Neural cell (in vitro differentiated cells): ENCODE data around the gene GRM1. TPM values are rescaled to one million over a fixed set of nuclear protein-coding genes. Genes with fewer than 3 reads are reported as not detected.

Experiments
- H2AFZ ChIP-seq: fragments of 200-600, 300-800 bp; sonication (generic), shearing (Covaris generic); 2 replicates; pipeline ENCODE4 v1.6.0; 2014; ENCODE audit warnings: low read depth, mild to moderate bottlenecking, antibody characterized with exemption, low read length, moderate library complexity
- H3F3A ChIP-seq: fragments of 200-600 bp; shearing (Covaris generic); 2 replicates; pipeline ENCODE4 v1.6.1; 2016; ENCODE audit warnings: mild to moderate bottlenecking, moderate library complexity, mixed read lengths, antibody characterized with exemption, low read length; ENCODE audit not compliant: insufficient read depth, poor library complexity, severe bottlenecking
- H3K27ac ChIP-seq: fragments of 200-600, 300-800 bp; sonication (generic), shearing (Covaris generic); 2 replicates; pipeline ENCODE4 v1.5.1; 2014; ENCODE audit warnings: mild to moderate bottlenecking, low read length, moderate library complexity
- H3K27me3 ChIP-seq: fragments of 300-800, 200-600 bp; sonication (generic), shearing (Covaris generic); 2 replicates; pipeline ENCODE4 v1.6.0; 2014; ENCODE audit warnings: mild to moderate bottlenecking, low read depth, low read length, moderate library complexity; ENCODE audit not compliant: insufficient read depth
- H3K36me3 ChIP-seq: fragments of 300-800, 200-600 bp; sonication (generic), shearing (Covaris generic); 2 replicates; pipeline ENCODE4 v1.5.1; 2014; ENCODE audit warnings: mild to moderate bottlenecking, antibody characterized with exemption, low read length, moderate library complexity; ENCODE audit not compliant: insufficient read depth
- H3K4me2 ChIP-seq: fragments of 300-800, 200-600 bp; sonication (generic), shearing (Covaris generic); 2 replicates; pipeline ENCODE4 v1.6.0; 2014; ENCODE audit warnings: mild to moderate bottlenecking, low read length
- H3K4me3 ChIP-seq: fragments of 300-800, 200-600 bp; sonication (generic), shearing (Covaris generic); 2 replicates; pipeline ENCODE4 v1.5.1; 2014; ENCODE audit warnings: mild to moderate bottlenecking, low read length, moderate library complexity
- H3K79me2 ChIP-seq: fragments of 200-600 bp; shearing (Covaris generic); replicated peaks from 2 replicates; pipeline ENCODE4 v1.6.0; 2014; ENCODE audit warnings: mild to moderate bottlenecking, low read length, moderate library complexity; ENCODE audit not compliant: insufficient read depth
- H3K9ac ChIP-seq: fragments of 300-800, 200-600 bp; sonication (generic), shearing (Covaris generic); 2 replicates; pipeline ENCODE4 v1.6.1; 2016; ENCODE audit warnings: mild to moderate bottlenecking, low read length, mixed read lengths
- H3K9me2 ChIP-seq: fragments of 200-600 bp; shearing (Covaris generic); 2 replicates; pipeline ENCODE4 v1.6.1; 2016; ENCODE audit warnings: mild to moderate bottlenecking, low read length, mixed read lengths; ENCODE audit not compliant: insufficient read depth
- H3K9me3 ChIP-seq: fragments of 200-600, 300-800 bp; sonication (generic), shearing (Covaris generic); 2 replicates; pipeline ENCODE4 v1.6.1; 2016; ENCODE audit warnings: mild to moderate bottlenecking, mixed run types, low read length, moderate library complexity, mixed read lengths
- H4K20me1 ChIP-seq: fragments of 200-600 bp; shearing (Covaris generic); 2 replicates; pipeline ENCODE4 v1.6.1; 2016; ENCODE audit warnings: mild to moderate bottlenecking, mixed run types; ENCODE audit not compliant: insufficient read depth
- CTCF ChIP-seq: fragments of 450-650 bp; IDR thresholded peaks from 2 replicates; pipeline ENCODE4 v1.5.1; 2014; ENCODE audit warnings: antibody characterized with exemption, mild to moderate bottlenecking, moderate library complexity; ENCODE audit not compliant: poor library complexity, severe bottlenecking
- EP300 ChIP-seq: fragments of 450-650 bp; conservative IDR thresholded peaks from 2 replicates; pipeline ENCODE4 v1.6.1; 2014; ENCODE audit warnings: antibody characterized with exemption, mild to moderate bottlenecking, moderate library complexity; ENCODE audit not compliant: poor library complexity, severe bottlenecking
- EZH2 ChIP-seq: fragments of 200-600, 300-800 bp; shearing (Covaris generic), sonication (generic); IDR thresholded peaks from 2 replicates; pipeline ENCODE4 v1.6.1; 2014; ENCODE audit warnings: antibody characterized with exemption, low read length, borderline replicate concordance, mild to moderate bottlenecking; ENCODE audit not compliant: insufficient read depth, poor library complexity, severe bottlenecking
- MXI1 ChIP-seq: fragments of 450-650 bp; conservative IDR thresholded peaks from 2 replicates; pipeline ENCODE4 v1.6.1; 2014; ENCODE audit warnings: antibody characterized with exemption, mild to moderate bottlenecking; ENCODE audit not compliant: poor library complexity, severe bottlenecking
- POLR2AphosphoS5 ChIP-seq: IDR thresholded peaks from 2 replicates; pipeline ENCODE4 v1.6.1; 2012
- RAD21 ChIP-seq: fragments of 450-650 bp; conservative IDR thresholded peaks from 2 replicates; pipeline ENCODE4 v1.6.1; 2014; ENCODE audit warnings: antibody characterized with exemption, mild to moderate bottlenecking, moderate library complexity
- REST ChIP-seq: IDR thresholded peaks from 2 replicates; pipeline ENCODE4 v1.6.1; 2012; ENCODE audit warnings: borderline replicate concordance
- SMC3 ChIP-seq: fragments of 450-650 bp; conservative IDR thresholded peaks from 2 replicates; pipeline ENCODE4 v1.6.1; 2014; ENCODE audit warnings: antibody characterized with exemption, mild to moderate bottlenecking, moderate library complexity; ENCODE audit not compliant: poor library complexity
- TAF1 ChIP-seq: IDR thresholded peaks from 2 replicates; pipeline ENCODE4 v1.6.1; 2012; ENCODE audit warnings: low read depth
- polyA plus RNA-seq: library from polyadenylated mRNA; depleted of rRNA; stranded (reverse); fragments of >200 nt; gene quantifications from 2 replicates; pipeline ENCODE4 v1.2.3, GENCODE V29; 2014

Gene GRM1
- polyA plus RNA-seq, 1 donor from 2014 or later, result 2.9 TPM

- Histone ChIP-seq H3K9me3 (no peaks in the 10 kb centered on the region), H3K27me3 (no peaks in the 10 kb centered on the region), H3F3A (no peaks in the 10 kb centered on the region), H3K9me2 (no peaks in the 10 kb centered on the region), H3K4me3 (no peak overlapping the region), H3K27ac (no peak overlapping the region), H3K9ac (no peak overlapping the region), H3K4me2 (no peak overlapping the region), H4K20me1 (no peaks in the 10 kb centered on the region), H3K79me2 (no peaks in the 10 kb centered on the region), H2AFZ (no peak overlapping the region), H3K36me3 (no peaks in the 10 kb centered on the region)
- no peak for TF ChIP-seq POLR2AphosphoS5
- no peak for TF ChIP-seq MXI1
- no peak for TF ChIP-seq CTCF
- no peak for TF ChIP-seq SMC3
- no peak for TF ChIP-seq RAD21
- no peak for TF ChIP-seq REST
- no peak for TF ChIP-seq TAF1
- no peak for TF ChIP-seq EZH2
- no peak for TF ChIP-seq EP300
Observed at GRCh38 chr6:146305092-146305491, 276.2 kb downstream of the GRM1 start.

GRCh38 chr6:146305951-146306350 is 277.1 kb downstream of the GRM1 start:
- Histone ChIP-seq H4K20me1 (no peaks in the 10 kb centered on the region), H3K4me3 (no peak overlapping the region)

More at GRCh38 chr6:146305951-146306350, 277.1 kb downstream of the GRM1 start:
- H3K27me3 ChIP-seq, result no peaks in the 10 kb centered on the region
- H3K27ac ChIP-seq, result no peak overlapping the region
- TF ChIP-seq EP300 (no peak), SMC3 (no peak), POLR2AphosphoS5 (no peak), MXI1 (no peak), RAD21 (no peak), TAF1 (no peak), REST (no peak), EZH2 (no peak), CTCF (no peak)
- H2AFZ ChIP-seq, result no peak overlapping the region
- H3K36me3 ChIP-seq, result no peaks in the 10 kb centered on the region
- H3K9ac ChIP-seq, result no peak overlapping the region
- H3K4me2 ChIP-seq, result no peak overlapping the region
- H3K79me2 ChIP-seq, result no peaks in the 10 kb centered on the region
- no peaks in the 10 kb centered on the region for H3K9me2 ChIP-seq
- H3K9me3 ChIP-seq, result no peaks in the 10 kb centered on the region
- H3F3A ChIP-seq, result no peaks in the 10 kb centered on the region
